Right lobe of liver (tissue), 6 donors: ENCODE results near the gene SLC9A7. TPM values are rescaled to one million over a fixed set of nuclear protein-coding genes. Genes with fewer than 3 reads are reported as not detected.

Experiments used
- ATAC-seq, 4 donors: fragments of 200-7000 bp; cut with Tn5 transposase; one replicate each; pipeline ENCODE4 v1.9.1; 2020; ENCODE audit warnings: mild to moderate bottlenecking in 4 of 4, moderate library complexity in 4 of 4
- DNase-seq, 3 donors: peaks; one replicate each; pipeline ENCODE4 v3.0.0-alpha.2; 2020
- H3K27ac ChIP-seq, 3 donors: fragments of 200-600 bp; one replicate each; pipeline ENCODE4 v1.8.0; 2022
- H3K27me3 ChIP-seq, 2 donors: fragments of 200-600 bp; one replicate each; pipeline ENCODE4 v1.8.0; 2022
- H3K36me3 ChIP-seq, 4 donors: fragments of 200-600 bp; sonication (generic) in 1 of 4; one replicate each; pipeline versions ENCODE4 v1.5.1 to v1.8.0; 2017 to 2022; ENCODE audit warnings: control low read depth in 1 of 4
- H3K4me1 ChIP-seq, 4 donors: fragments of 200-600 bp; sonication (generic) in 1 of 4; one replicate each; pipeline versions ENCODE4 v1.5.1 to v1.8.0; 2017 to 2022; ENCODE audit warnings: control low read depth in 1 of 4
- H3K4me3 ChIP-seq, 3 donors: fragments of 200-600 bp; one replicate each; pipeline ENCODE4 v1.8.0; 2022
- H3K9me3 ChIP-seq, 4 donors: fragments of 200-600 bp; sonication (generic) in 1 of 4; one replicate each; pipeline versions ENCODE4 v1.5.1 to v1.8.0; 2017 to 2022; ENCODE audit warnings: control low read depth in 1 of 4
- CTCF ChIP-seq, 4 donors: fragments of 200-600 bp in 3 of 4; fragments of 450-650 bp in 1 of 4; IDR thresholded peaks; one replicate each; pipeline versions ENCODE4 v1.5.1 to v1.8.0; 2016 to 2022; ENCODE audit warnings: antibody characterized with exemption in 4 of 4, mild to moderate bottlenecking in 2 of 4
- POLR2A ChIP-seq: fragments of 450-650 bp; IDR thresholded peaks from one replicate; pipeline ENCODE4 v1.6.1; 2017; ENCODE audit warnings: antibody characterized with exemption, mild to moderate bottlenecking
- WGBS: methylation state at CpG from one replicate; pipeline ENCODE4 v1.1.6; 2018; ENCODE audit warnings: low coverage, low lambda C conversion rate; ENCODE audit not compliant: insufficient coverage; ENCODE audit errors: missing lambda C conversion rate; 5-methylcytosine and 5-hydroxymethylcytosine counted together
- intact Hi-C, 2 donors: fragments of 100-400 bp; cut with DNase I; formaldehyde crosslinking; loops; one replicate each; pipeline versions ENCODE4 v1.11.2 to v1.14.1; 2022
- total RNA-seq, 6 experiments: library from RNA; depleted of rRNA in 2 of 6; stranded (reverse); fragments of >200 nt in 2 of 6; fragmentation: NEBNext Ultra II Directional in 3 of 6; extraction: Animal tissue kit (Norgen Biotek cat#: 25700) in 3 of 6; gene quantifications; one replicate each; pipeline versions ENCODE4 v1.1.0 to v1.2.4, GENCODE V29; 2016 to 2023
- donor health status: DM: no; HTN: yes; CAD: no.
- donor health status: DM: no; HTN: no; CAD: no.
- donor health status: DM: no; HTN: no; CAD: no.
- donor health status: DM: no; HTN: yes; CAD: no.
- donor health status: DM: no; HTN: yes; CAD: no.

SLC9A7 gene
- total RNA-seq, 6 experiments from 2014 or later = 5.7 to 9.0 (median 6.4) TPM

- H3K4me3 ChIP-seq = no peak overlapping the region
- DNase-seq = no peak
- intact Hi-C loops = no loop called here
- H3K36me3 ChIP-seq = no peaks in the 10 kb centered on the region
- H3K27me3 ChIP-seq = no peaks in the 10 kb centered on the region
- no peaks in the 10 kb centered on the region for H3K9me3 ChIP-seq
- TF ChIP-seq CTCF (IDR thresholded peaks at IDR 0.05) = no peak
- no peak for TF ChIP-seq POLR2A
- H3K27ac ChIP-seq = no peak overlapping the region
- 77% methylated on average over 3 of the region's 4 CpGs for WGBS
- H3K4me1 ChIP-seq = no peaks in the 10 kb centered on the region
- ATAC-seq = no peak
These were observed 23.1 kb upstream of the SLC9A7 start for GRCh38 chrX:46782034-46782433.

- no peaks in the 10 kb centered on the region for H3K36me3 ChIP-seq
- peak overlapping the region in 2 of 3 donors; percentile 45 for H3K27ac ChIP-seq
- ATAC-seq = peak; percentile 57 to 71 (median 64)
- no peaks in the 10 kb centered on the region for H3K4me1 ChIP-seq
- H3K9me3 ChIP-seq = no peaks in the 10 kb centered on the region
- intact Hi-C loops = no loop called here
- no peak overlapping the region for H3K4me3 ChIP-seq
- no peaks in the 10 kb centered on the region for H3K27me3 ChIP-seq
- no peak for TF ChIP-seq CTCF (IDR thresholded peaks at IDR 0.05)
- WGBS = 23% methylated on average over 7 of the region's 7 CpGs
- DNase-seq = no peak
These were observed 19.3 kb upstream of the SLC9A7 start for GRCh38 chrX:46777971-46778810.

- Histone ChIP-seq H3K9me3 (no peaks in the 10 kb centered on the region), H3K27me3 (no peaks in the 10 kb centered on the region), H3K27ac (no peak overlapping the region), H3K4me1 (no peaks in the 10 kb centered on the region), H3K4me3 (no peak overlapping the region), H3K36me3 (no peaks in the 10 kb centered on the region)
- 33% methylated on average over 1 of the region's 1 CpG for WGBS
- intact Hi-C loops = no loop called here
- TF ChIP-seq POLR2A = no peak
- DNase-seq (no peak), ATAC-seq (no peak)
These were observed 11.9 kb upstream of the SLC9A7 start for GRCh38 chrX:46770817-46771163.

GRCh38 chrX:46770000-46770816 is 11.3 kb upstream of the SLC9A7 start:
- H3K9me3 ChIP-seq = no peaks in the 10 kb centered on the region
- TF ChIP-seq CTCF (IDR thresholded peaks at IDR 0.05) (no peak), POLR2A (no peak)
- intact Hi-C loops = no loop called here
- DNase-seq (no peak), ATAC-seq (no peak)
- no peaks in the 10 kb centered on the region for H3K4me1 ChIP-seq
- H3K27ac ChIP-seq = no peak overlapping the region
- H3K4me3 ChIP-seq = no peak overlapping the region
- no peaks in the 10 kb centered on the region for H3K36me3 ChIP-seq
- 34% methylated on average over 4 of the region's 4 CpGs for WGBS
- no peaks in the 10 kb centered on the region for H3K27me3 ChIP-seq

- Histone ChIP-seq H3K4me3 (no peak overlapping the region), H3K27ac (no peak overlapping the region), H3K9me3 (no peaks in the 10 kb centered on the region), H3K27me3 (no peaks in the 10 kb centered on the region), H3K36me3 (no peaks in the 10 kb centered on the region), H3K4me1 (no peaks in the 10 kb centered on the region)
- WGBS = 70% methylated on average over 1 of the region's 1 CpG
- ATAC-seq (no peak), DNase-seq (no peak)
- intact Hi-C loops = no loop called here
- no peak for TF ChIP-seq POLR2A
- no peak for TF ChIP-seq CTCF (IDR thresholded peaks at IDR 0.05)
These were observed 4.0 kb upstream of the SLC9A7 start for GRCh38 chrX:46762963-46763362.
